Effector memory CD8-positive, alpha-beta T cell (primary cell): ENCODE results near the gene LRFN2.

Experiments used
- ATAC-seq: fragments of 150-1000 bp; cut with Tn5 transposase; replicated peaks from 2 replicates; pipeline ENCODE4 v1.10.0; 2021; ENCODE audit warnings: mild to moderate bottlenecking, moderate library complexity
- DNase-seq, 3 experiments: peaks; one replicate each; pipeline ENCODE4 v3.0.0; 2021
- H3K27ac Mint-ChIP-seq, 2 donors: one replicate each; pipeline ENCODE4 v1.8.0; 2022; ENCODE audit warnings: mild to moderate bottlenecking in 2 of 2, mixed read lengths in 2 of 2, moderate library complexity in 2 of 2
- H3K27me3 Mint-ChIP-seq, 2 donors: one replicate each; pipeline ENCODE4 v1.8.0; 2022; ENCODE audit warnings: mixed read lengths in 2 of 2
- H3K36me3 Mint-ChIP-seq: one replicate; pipeline ENCODE4 v1.8.0; 2022; ENCODE audit warnings: mild to moderate bottlenecking, moderate library complexity, mixed read lengths; ENCODE audit not compliant: insufficient read depth
- H3K4me1 Mint-ChIP-seq, 2 donors: one replicate each; pipeline ENCODE4 v1.8.0; 2022; ENCODE audit warnings: low read depth in 2 of 2, mixed read lengths in 2 of 2
- H3K4me3 Mint-ChIP-seq, 2 donors: one replicate each; pipeline ENCODE4 v1.8.0; 2022; ENCODE audit warnings: mild to moderate bottlenecking in 2 of 2, mixed read lengths in 2 of 2, moderate library complexity in 2 of 2
- H3K9me3 Mint-ChIP-seq, 2 donors: one replicate each; pipeline ENCODE4 v1.8.0; 2022; ENCODE audit warnings: mixed read lengths in 2 of 2
- total RNA-seq, 9 experiments: gene quantifications; one replicate each; lab custom pipeline; 2026; lab: John Stamatoyannopoulos, UW

LRFN2 gene
- total RNA-seq = 0 to 2.0 (median 0.23) reads per million in 9 experiments

DNA sequence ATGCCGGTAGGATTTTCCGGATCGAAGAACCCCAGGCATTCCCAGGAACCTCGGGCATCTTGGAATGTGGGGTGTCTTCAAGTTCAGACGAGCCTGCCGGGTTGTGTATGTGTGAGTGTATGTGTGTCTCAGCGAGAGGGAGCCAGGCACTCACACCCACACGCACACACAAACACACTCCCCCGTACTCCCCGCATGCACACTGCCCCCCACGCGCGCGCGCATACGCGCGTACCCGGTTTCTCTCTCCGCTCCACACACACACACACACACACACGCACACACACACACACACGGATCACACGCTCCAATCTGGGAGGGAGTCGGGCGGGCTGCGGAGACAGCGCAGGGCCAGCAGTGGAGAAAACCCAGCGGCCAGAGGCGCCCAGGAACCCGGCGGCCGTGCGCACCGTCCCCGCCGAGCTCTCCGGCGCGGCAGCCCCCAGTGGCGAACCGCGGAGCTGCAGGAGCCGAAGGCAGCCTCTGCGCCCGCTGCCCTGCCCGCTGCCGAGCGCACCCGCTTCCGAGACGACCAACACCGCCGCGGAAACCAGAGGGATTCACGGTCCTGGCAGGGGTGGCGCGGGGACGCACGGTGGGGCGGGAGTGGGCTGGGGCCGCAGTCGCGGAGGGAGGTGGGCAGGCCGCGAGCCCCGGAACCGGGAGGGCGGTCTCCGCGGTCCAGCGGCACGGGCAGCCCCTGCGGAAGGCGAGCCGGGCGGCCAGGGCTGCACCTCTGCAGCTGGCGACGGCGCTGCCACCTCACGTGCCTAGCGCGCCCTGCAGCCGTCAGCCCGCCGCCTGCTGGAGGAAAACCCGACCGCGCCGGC, at the start of gene LRFN2:
Gene LRFN2 (minus strand): TSS at position 125 of the 830 bp plus-strand sequence.
- H3K4me3 Mint-ChIP-seq = peak within 1 kb of the TSS; percentile 73 to 88
- DNase-seq (peak; percentile 50 to 72 (median 63)), ATAC-seq (peak; percentile 86)
- H3K27ac Mint-ChIP-seq = peak within 1 kb of the TSS; percentile 71 to 89
- peaks cover 29 to 54% of the 10 kb centered on the region in 2 donors for H3K27me3 Mint-ChIP-seq
- peaks cover 11 to 23% of the 10 kb centered on the region in 2 donors for H3K4me1 Mint-ChIP-seq
- peaks cover 6% of the 10 kb centered on the region for H3K36me3 Mint-ChIP-seq
- no peaks in the 10 kb centered on the region for H3K9me3 Mint-ChIP-seq

DNA sequence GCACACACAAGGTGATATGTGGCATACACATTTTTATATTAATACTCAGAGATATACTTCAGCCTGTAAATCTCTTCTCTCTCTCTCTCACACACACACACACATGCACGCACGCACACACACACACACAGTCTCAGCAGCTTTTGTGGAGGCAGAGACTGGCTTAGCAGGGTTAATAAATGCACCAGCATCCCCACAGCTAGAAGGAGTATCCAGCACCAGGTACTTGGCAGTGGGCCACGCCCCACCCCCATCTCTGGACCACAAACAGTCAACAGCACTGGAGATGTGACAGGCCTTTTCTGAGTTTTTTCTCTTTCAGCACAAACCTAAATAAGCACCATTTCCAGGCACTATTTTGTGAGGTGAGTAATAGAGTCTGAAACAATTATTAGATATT, 47.3 kb upstream of the LRFN2 start:
- DNase-seq (no peak), ATAC-seq (no peak)
- no peaks in the 10 kb centered on the region for H3K36me3 Mint-ChIP-seq
- no peak overlapping the region for H3K4me3 Mint-ChIP-seq
- H3K27me3 Mint-ChIP-seq = peaks cover 11 to 25% of the 10 kb centered on the region in 2 donors
- peak overlapping the region in 1 of 2 donors; percentile 1 for H3K27ac Mint-ChIP-seq
- H3K9me3 Mint-ChIP-seq = no peaks in the 10 kb centered on the region
- no peaks in the 10 kb centered on the region for H3K4me1 Mint-ChIP-seq

DNA sequence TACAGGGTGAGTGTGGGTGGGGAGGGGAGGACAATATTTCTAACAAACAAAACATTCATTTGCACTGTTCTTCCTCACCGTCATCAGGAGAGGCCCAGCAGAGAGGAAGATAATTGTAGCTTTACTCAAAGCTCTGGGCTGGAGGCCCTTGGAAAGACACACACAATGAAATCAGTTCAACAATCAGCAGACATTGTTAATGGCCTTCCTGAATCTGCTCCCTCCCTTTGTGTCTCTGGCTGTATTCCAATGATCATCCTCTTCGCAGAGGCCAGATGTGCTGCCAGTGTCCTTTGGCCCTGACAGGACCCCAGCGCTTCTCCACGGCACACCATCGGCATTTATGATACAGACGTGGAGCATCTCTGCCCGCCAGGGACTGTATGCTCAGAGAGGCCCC, 44.6 kb upstream of the LRFN2 start:
- DNase-seq = no peak
- peaks cover 12 to 33% of the 10 kb centered on the region in 2 donors for H3K27me3 Mint-ChIP-seq
- no peak for ATAC-seq
- H3K9me3 Mint-ChIP-seq = peaks cover 0 to 1% of the 10 kb centered on the region in 2 donors
- H3K4me1 Mint-ChIP-seq = no peaks in the 10 kb centered on the region
- no peak overlapping the region for H3K4me3 Mint-ChIP-seq
- no peaks in the 10 kb centered on the region for H3K36me3 Mint-ChIP-seq
- H3K27ac Mint-ChIP-seq = no peak overlapping the region

DNA sequence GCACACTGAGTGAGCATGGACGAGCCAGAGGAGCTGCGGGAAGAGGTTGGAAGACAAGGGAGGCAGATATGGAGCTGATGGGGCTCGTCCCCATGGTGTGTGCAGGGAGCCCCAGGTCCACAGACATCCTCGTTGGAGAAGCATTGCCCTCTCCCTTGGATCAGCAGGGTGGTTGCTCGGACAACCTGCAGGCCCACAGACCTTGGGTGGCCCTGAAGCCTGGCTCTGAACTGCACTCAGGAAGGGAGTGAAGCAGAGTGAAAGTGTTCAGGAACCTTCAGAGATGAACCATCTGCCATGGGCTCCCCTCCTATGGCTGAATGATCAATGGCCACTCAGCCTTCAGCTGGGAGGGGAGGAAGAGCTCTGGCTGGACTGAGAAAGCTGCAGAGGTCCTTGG, 43.3 kb upstream of the LRFN2 start:
- no peak overlapping the region for H3K4me3 Mint-ChIP-seq
- no peak for DNase-seq
- H3K4me1 Mint-ChIP-seq = no peaks in the 10 kb centered on the region
- peaks cover 12 to 33% of the 10 kb centered on the region in 2 donors for H3K27me3 Mint-ChIP-seq
- H3K36me3 Mint-ChIP-seq = no peaks in the 10 kb centered on the region
- ATAC-seq = no peak
- peaks cover 0 to 11% of the 10 kb centered on the region in 2 donors for H3K9me3 Mint-ChIP-seq
- H3K27ac Mint-ChIP-seq = no peak overlapping the region

DNA sequence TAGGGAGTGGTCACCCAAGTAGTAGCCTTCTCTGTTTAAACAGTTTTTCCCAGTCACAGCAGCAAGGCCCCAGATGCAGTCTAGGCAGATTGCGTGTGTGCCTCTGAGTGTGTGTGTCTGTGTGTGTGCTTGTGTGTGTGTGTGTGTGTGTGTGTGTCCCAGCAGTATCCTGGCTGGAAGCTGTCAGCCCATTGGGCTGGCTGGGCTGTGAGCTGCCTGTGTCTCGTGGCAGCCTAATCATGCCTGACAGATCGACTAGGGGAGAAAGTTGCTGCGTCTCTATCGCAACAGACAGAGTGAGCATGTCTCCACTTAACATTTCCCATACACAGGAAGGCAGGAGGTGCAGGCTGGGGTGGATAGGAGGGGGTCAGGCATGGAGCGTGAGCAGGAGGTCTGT, 42.9 kb upstream of the LRFN2 start:
- H3K9me3 Mint-ChIP-seq = peaks cover 0 to 12% of the 10 kb centered on the region in 2 donors
- no peak overlapping the region for H3K4me3 Mint-ChIP-seq
- H3K36me3 Mint-ChIP-seq = no peaks in the 10 kb centered on the region
- no peak for ATAC-seq
- H3K27ac Mint-ChIP-seq = no peak overlapping the region
- no peak for DNase-seq
- H3K27me3 Mint-ChIP-seq = peaks cover 12 to 33% of the 10 kb centered on the region in 2 donors
- H3K4me1 Mint-ChIP-seq = no peaks in the 10 kb centered on the region

DNA sequence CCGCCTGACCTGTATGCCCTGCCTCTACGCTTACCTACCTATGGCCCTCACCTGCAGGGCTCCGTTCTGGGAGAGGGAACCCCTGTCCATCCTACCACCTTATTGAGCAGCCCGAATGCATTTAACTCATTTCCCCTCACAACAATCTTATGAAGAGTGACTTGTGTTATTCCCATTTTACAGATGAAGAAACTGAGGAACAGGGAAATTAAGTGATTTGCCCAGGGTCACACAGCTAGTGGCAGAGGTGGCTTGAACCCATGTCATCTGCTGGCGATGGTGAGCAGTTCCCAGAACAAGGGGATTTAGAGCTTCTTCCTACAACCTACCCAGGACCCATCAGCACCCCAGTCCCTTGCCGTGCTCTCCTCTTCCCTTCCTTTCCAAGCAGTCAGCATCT, 42.3 kb upstream of the LRFN2 start:
- Mint-ChIP-seq H3K27ac (no peak overlapping the region), H3K9me3 (peaks cover 0 to 12% of the 10 kb centered on the region in 2 donors), H3K27me3 (peaks cover 12 to 33% of the 10 kb centered on the region in 2 donors), H3K4me1 (no peaks in the 10 kb centered on the region), H3K4me3 (no peak overlapping the region), H3K36me3 (no peaks in the 10 kb centered on the region)
- ATAC-seq = no peak
- DNase-seq = no peak

DNA sequence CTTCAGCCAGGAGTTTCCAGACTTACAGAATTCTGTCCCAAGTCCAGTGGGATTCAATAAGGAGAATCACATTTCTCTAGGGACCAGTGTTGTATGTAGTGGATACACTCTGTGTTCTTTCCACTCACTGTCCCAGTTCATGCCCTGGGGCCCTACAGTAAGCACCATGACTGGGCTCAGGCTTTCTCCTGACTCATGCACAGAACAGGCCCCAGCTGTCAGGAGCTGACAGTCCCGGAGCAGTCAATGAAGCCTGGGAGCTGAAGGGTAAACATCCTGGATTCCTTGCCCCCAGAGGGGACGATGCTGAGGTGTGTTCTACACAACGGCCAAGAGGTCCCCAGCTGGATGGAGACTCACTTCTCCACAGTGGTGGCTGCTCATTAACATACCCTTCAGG, 40.2 kb upstream of the LRFN2 start:
- no peak overlapping the region for H3K27ac Mint-ChIP-seq
- no peaks in the 10 kb centered on the region for H3K36me3 Mint-ChIP-seq
- peaks cover 0 to 12% of the 10 kb centered on the region in 2 donors for H3K9me3 Mint-ChIP-seq
- no peak overlapping the region for H3K4me3 Mint-ChIP-seq
- ATAC-seq = no peak
- no peak for DNase-seq
- H3K27me3 Mint-ChIP-seq = peaks cover 12 to 29% of the 10 kb centered on the region in 2 donors
- no peaks in the 10 kb centered on the region for H3K4me1 Mint-ChIP-seq

DNA sequence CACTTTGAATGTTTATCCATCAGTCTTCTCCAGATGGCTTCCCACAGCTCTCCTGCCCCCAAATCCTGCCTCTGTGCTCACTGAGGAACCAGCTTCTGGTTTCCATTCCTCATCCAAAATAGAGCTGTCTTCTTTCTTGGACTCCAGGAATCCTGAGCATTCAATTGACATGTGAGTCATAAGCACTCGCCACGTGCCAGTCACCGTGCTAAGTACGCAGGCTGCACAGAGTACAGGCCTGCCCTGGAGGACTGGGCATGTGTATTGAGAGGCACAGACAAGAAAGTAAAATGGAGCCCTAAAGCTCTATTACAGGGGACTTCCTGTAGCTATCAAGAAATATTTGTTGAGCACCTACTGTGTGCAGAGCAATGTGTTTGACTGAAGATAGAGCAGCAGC, 39.7 kb upstream of the LRFN2 start:
- Mint-ChIP-seq H3K36me3 (no peaks in the 10 kb centered on the region), H3K4me1 (no peaks in the 10 kb centered on the region), H3K9me3 (peaks cover 0 to 12% of the 10 kb centered on the region in 2 donors), H3K27ac (no peak overlapping the region), H3K4me3 (no peak overlapping the region), H3K27me3 (peaks cover 12 to 25% of the 10 kb centered on the region in 2 donors)
- DNase-seq (no peak), ATAC-seq (no peak)

DNA sequence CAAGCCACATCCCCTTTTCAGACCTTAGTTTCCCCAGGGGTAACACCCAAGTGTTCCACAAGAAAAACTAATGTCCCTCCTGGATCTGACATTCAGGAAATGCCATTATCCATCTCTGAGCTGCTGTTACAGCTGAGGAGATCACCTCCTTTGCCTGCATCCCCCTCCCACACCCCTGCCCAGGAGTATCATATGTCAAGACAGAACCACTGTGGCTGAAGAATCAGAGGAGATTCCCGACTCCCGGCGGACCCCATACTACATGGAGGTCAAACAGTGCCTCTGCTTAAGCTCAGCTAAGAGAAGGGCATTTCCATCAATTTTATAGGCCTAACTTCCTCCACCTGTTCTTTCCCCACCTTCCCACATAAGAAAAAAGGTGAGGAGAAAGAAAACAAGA, 36.8 kb upstream of the LRFN2 start:
- H3K4me1 Mint-ChIP-seq = no peaks in the 10 kb centered on the region
- no peaks in the 10 kb centered on the region for H3K36me3 Mint-ChIP-seq
- H3K27ac Mint-ChIP-seq = no peak overlapping the region
- peaks cover 0 to 12% of the 10 kb centered on the region in 2 donors for H3K9me3 Mint-ChIP-seq
- no peak for ATAC-seq
- H3K27me3 Mint-ChIP-seq = peaks cover 16 to 26% of the 10 kb centered on the region in 2 donors
- no peak for DNase-seq
- H3K4me3 Mint-ChIP-seq = no peak overlapping the region

DNA sequence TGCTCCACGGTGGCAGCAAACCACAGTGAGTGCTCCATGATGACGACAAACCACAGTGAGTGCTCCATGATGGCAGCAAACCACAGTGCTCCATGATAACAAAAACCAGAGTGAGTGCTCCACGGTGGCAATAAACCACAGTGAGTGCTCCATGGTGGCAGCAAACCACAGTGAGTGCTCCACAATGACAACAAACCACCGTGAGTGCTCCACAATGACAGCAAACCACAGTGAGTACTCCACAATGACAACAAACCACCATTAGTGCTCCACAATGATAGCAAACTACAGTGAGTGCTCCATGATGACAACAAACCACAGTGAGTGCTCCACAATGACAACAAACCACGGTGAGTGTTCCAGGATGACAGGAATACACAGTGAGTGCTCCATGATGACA, 36.0 kb upstream of the LRFN2 start:
- no peak overlapping the region for H3K27ac Mint-ChIP-seq
- no peak for ATAC-seq

DNA sequence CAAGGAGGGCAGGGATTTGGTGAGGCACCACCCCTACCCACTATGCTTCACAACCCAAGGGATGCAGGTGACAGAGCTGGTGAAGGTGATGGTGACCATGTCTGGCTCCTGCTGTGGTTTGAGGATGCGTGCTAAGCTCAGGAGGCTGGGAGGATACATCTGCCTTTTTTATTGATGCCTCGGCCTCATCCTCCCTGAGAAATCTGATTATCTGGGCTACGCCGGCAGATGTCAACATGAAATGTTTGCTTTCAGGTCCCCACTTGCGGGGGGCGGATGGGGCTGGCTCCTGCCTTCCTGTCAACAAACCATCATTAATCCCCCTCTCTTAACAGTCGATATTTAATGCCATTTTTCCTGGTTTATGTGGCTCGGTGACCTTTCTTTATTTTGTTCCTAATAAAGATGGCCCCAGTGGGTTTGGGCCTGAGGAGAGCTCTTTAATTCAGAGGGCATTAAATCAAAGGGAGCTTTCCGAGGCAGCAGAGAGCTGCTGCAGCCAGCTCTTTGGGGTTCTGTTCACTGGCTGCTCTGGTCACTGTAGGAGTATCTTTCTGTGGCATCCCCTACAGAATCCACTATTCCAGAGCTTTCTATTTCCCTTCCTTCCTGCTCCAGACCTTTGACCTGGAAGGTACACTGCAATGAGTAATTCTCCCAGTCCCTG, 33.5 kb upstream of the LRFN2 start:
- ATAC-seq (no peak), DNase-seq (no peak)
- Mint-ChIP-seq H3K27me3 (peaks cover 37 to 46% of the 10 kb centered on the region in 2 donors), H3K4me1 (no peaks in the 10 kb centered on the region), H3K4me3 (no peak overlapping the region), H3K36me3 (no peaks in the 10 kb centered on the region), H3K27ac (no peak overlapping the region), H3K9me3 (peaks cover 0 to 4% of the 10 kb centered on the region in 2 donors)

More for the DNA sequence above, 36.0 kb upstream of the LRFN2 start:
- no peak for DNase-seq
- no peak overlapping the region for H3K4me3 Mint-ChIP-seq
- no peaks in the 10 kb centered on the region for H3K4me1 Mint-ChIP-seq
- H3K9me3 Mint-ChIP-seq = peaks cover 0 to 12% of the 10 kb centered on the region in 2 donors
- H3K36me3 Mint-ChIP-seq = no peaks in the 10 kb centered on the region
- peaks cover 24 to 30% of the 10 kb centered on the region in 2 donors for H3K27me3 Mint-ChIP-seq

DNA sequence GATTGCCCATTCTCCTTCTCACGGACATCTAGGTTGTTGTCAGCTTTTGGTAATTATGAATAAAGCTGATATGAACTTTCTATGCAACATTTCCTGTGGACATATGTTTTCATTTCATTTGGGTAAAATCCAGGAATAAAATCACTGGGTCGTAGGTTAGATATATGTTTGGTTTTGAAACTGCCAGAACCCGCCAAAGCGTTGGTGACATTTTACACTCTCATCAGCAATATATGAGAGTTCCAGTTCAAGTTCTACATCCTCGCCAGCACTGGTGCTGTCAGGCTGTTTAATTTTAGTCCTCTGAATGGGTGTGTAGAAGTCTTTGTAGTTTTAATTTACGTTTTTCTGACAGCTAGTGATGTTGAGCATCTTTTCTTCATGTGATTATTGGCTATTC, 27.5 kb upstream of the LRFN2 start:
- H3K27ac Mint-ChIP-seq = no peak overlapping the region
- H3K9me3 Mint-ChIP-seq = no peaks in the 10 kb centered on the region
- peaks cover 3% of the 10 kb centered on the region for H3K36me3 Mint-ChIP-seq
- H3K4me1 Mint-ChIP-seq = no peaks in the 10 kb centered on the region
- DNase-seq = no peak
- H3K27me3 Mint-ChIP-seq = peaks cover 66 to 83% of the 10 kb centered on the region in 2 donors
- no peak overlapping the region for H3K4me3 Mint-ChIP-seq
- ATAC-seq = no peak

DNA sequence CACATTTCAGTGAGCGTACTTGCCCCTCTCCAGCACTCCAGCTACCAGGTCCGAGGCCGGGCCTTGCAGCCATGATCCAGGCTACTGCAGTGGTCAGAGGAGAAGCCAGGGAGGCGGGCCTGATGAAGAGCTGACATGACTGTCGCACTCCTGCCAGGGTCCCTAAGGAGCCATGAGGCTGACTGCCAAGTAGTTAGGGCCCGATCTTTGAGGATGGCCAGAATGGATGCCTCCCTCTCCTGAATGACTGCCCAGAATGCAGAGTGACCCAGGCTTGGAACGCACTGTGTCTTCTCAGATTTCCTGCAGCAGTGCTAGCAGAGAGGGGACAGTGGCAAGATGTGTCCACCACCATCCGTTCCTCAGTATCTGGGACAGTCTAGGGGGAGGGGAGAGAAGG, 24.7 kb upstream of the LRFN2 start:
- ATAC-seq (no peak), DNase-seq (no peak)
- Mint-ChIP-seq H3K27ac (no peak overlapping the region), H3K4me3 (no peak overlapping the region), H3K36me3 (peaks cover 3% of the 10 kb centered on the region), H3K27me3 (peaks cover 56 to 74% of the 10 kb centered on the region in 2 donors), H3K4me1 (no peaks in the 10 kb centered on the region), H3K9me3 (no peaks in the 10 kb centered on the region)

DNA sequence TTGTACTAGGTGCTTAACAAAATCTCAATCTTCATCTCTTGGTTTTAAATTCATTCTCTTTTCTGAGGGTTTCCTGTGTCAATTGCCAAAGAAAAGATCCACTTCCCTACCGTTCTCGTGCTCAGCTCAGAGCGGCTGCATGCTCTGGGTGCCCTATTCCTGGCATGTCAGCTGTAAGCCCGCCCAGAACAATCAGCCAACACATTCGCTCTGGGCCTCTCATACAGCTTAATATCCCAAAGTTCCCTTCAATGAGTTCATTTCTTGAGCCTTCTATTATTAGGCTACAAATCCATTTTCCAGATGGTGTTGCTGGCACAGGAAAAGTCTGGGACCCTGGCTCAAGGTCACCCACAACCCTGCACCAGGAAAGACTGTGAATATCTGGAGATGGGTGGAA, 24.3 kb upstream of the LRFN2 start:
- H3K36me3 Mint-ChIP-seq = peaks cover 3% of the 10 kb centered on the region
- no peaks in the 10 kb centered on the region for H3K4me1 Mint-ChIP-seq
- ATAC-seq = no peak
- H3K27ac Mint-ChIP-seq = no peak overlapping the region
- peaks cover 52 to 69% of the 10 kb centered on the region in 2 donors for H3K27me3 Mint-ChIP-seq
- no peak for DNase-seq
- H3K9me3 Mint-ChIP-seq = no peaks in the 10 kb centered on the region
- no peak overlapping the region for H3K4me3 Mint-ChIP-seq
